Endothelial cell of umbilical vein (primary cell): ENCODE measurements around the gene SAP130. TPM values are rescaled to one million over a fixed set of nuclear protein-coding genes. Genes with fewer than 3 reads are reported as not detected.

Experiments
- BruUV-seq: library from RNA; stranded (reverse); fragments of 400-500 nt; replicated peaks from 2 replicates; lab custom pipeline; 2021; lab: Mats Ljungman, UMichigan
- CTCF ChIA-PET: fragments of 300-600, 350-600 bp; sonication (Branson Sonifier 250); formaldehyde crosslinking; loops from one replicate; lab custom pipeline; 2021; ENCODE audit warnings: antibody characterized with exemption, inconsistent platforms; lab: Charles Lee
- POLR2A ChIA-PET: fragments of 300-600, 350-600 bp; sonication (Branson Sonifier 250); formaldehyde crosslinking; loops from one replicate; lab custom pipeline; 2021; ENCODE audit warnings: antibody characterized with exemption, inconsistent platforms; lab: Charles Lee
- DNase-seq: peaks from one replicate; pipeline ENCODE4 v3.0.0-alpha.2; 2011; ENCODE audit warnings: low read depth, low spot score
- FAIRE-seq: peaks from 2 replicates; lab custom pipeline; 2011; peaks lifted over from hg19 to GRCh38; lab: Jason Lieb, UNC
- H2AFZ ChIP-seq: 2 replicates; pipeline ENCODE4 v1.6.0; 2012; ENCODE audit warnings: low read depth, low read length, control low read depth, inconsistent platforms
- H3K27ac ChIP-seq: 2 replicates; pipeline ENCODE4 v1.5.1; 2011; ENCODE audit warnings: low read depth, mild to moderate bottlenecking, control low read depth, low read length, moderate library complexity; ENCODE audit not compliant: insufficient read depth
- H3K27me3 ChIP-seq, 2 experiments: 2 replicates each; pipeline versions ENCODE4 v1.6.0 to v1.6.1; 2011; ENCODE audit warnings: low read length in 2 of 2, mixed read lengths in 1 of 2; ENCODE audit not compliant: control insufficient read depth in 2 of 2, insufficient read depth in 2 of 2
- H3K36me3 ChIP-seq, 2 experiments: 2 replicates in 1 of 2; 3 replicates in 1 of 2; pipeline ENCODE4 v1.5.1; 2011; ENCODE audit warnings: low read length in 2 of 2, mild to moderate bottlenecking in 1 of 2, moderate library complexity in 1 of 2; ENCODE audit not compliant: control insufficient read depth in 2 of 2, insufficient read depth in 2 of 2; ENCODE audit errors: extremely low read depth in 1 of 2
- H3K4me1 ChIP-seq: 3 replicates; pipeline ENCODE4 v1.5.1; 2011; ENCODE audit warnings: mild to moderate bottlenecking, low read length; ENCODE audit not compliant: control insufficient read depth, insufficient read depth; ENCODE audit errors: extremely low read depth
- H3K4me2 ChIP-seq: 2 replicates; pipeline ENCODE4 v1.6.1; 2011; ENCODE audit warnings: low read length, control low read depth, mixed read lengths; ENCODE audit not compliant: insufficient read depth
- H3K4me3 ChIP-seq, 3 experiments: fragments of 200-600 bp in 1 of 3; sonication (generic), shearing (Covaris generic) in 1 of 3; replicated peaks in 1 of 3; 2 replicates each; pipeline ENCODE4 v1.5.1; 2011 to 2016; ENCODE audit warnings: control low read depth in 3 of 3, low read length in 3 of 3, mild to moderate bottlenecking in 2 of 3, inconsistent platforms in 1 of 3, low read depth in 1 of 3, moderate library complexity in 1 of 3; ENCODE audit not compliant: insufficient read depth in 1 of 3
- H3K79me2 ChIP-seq: 2 replicates; pipeline ENCODE4 v1.6.0; 2012; ENCODE audit warnings: low read length, inconsistent platforms; ENCODE audit not compliant: control insufficient read depth, insufficient read depth
- H3K9ac ChIP-seq: replicated peaks from 2 replicates; pipeline ENCODE3; 2011; ENCODE audit warnings: low read length, control low read depth; ENCODE audit not compliant: insufficient read depth; ENCODE audit errors: extremely low read depth
- H3K9me1 ChIP-seq: replicated peaks from 3 replicates; pipeline ENCODE4 v1.6.0; 2011; ENCODE audit warnings: mild to moderate bottlenecking, low read length; ENCODE audit not compliant: control insufficient read depth, insufficient read depth; ENCODE audit errors: extremely low read depth
- H3K9me3 ChIP-seq: replicated peaks from 2 replicates; pipeline ENCODE4 v1.5.1; 2012; ENCODE audit warnings: low read length, inconsistent platforms; ENCODE audit not compliant: control insufficient read depth, insufficient read depth
- H4K20me1 ChIP-seq: replicated peaks from 2 replicates; pipeline ENCODE3; 2011; ENCODE audit warnings: mild to moderate bottlenecking, low read length; ENCODE audit not compliant: control insufficient read depth, insufficient read depth; ENCODE audit errors: extremely low read depth
- EZH2 ChIP-seq: IDR thresholded peaks from 2 replicates; pipeline ENCODE4 v1.6.1; 2012; ENCODE audit warnings: borderline replicate concordance, low read depth, mild to moderate bottlenecking, moderate library complexity, low read length, inconsistent platforms; ENCODE audit not compliant: severe bottlenecking
- FOS ChIP-seq: IDR thresholded peaks from 2 replicates; pipeline ENCODE4 v1.6.1; 2011; ENCODE audit warnings: mild to moderate bottlenecking, low read length, moderate library complexity, borderline replicate concordance; ENCODE audit not compliant: insufficient read depth
- GATA2 ChIP-seq: IDR thresholded peaks from 2 replicates; pipeline ENCODE4 v1.7.0; 2011; ENCODE audit warnings: low read depth, mild to moderate bottlenecking, moderate library complexity, mixed read lengths, low read length; ENCODE audit not compliant: insufficient read length, insufficient read depth
- JUN ChIP-seq: IDR thresholded peaks from 2 replicates; pipeline ENCODE4 v1.6.1; 2011; ENCODE audit warnings: borderline replicate concordance, low read depth; ENCODE audit not compliant: insufficient read length, insufficient read depth
- MAX ChIP-seq: IDR thresholded peaks from 2 replicates; pipeline ENCODE4 v1.6.1; 2011; ENCODE audit not compliant: insufficient read depth, insufficient read length
- MYC ChIP-seq: IDR thresholded peaks from one replicate; pipeline ENCODE4 v1.6.1; 2011; ENCODE audit warnings: mild to moderate bottlenecking, low read depth, low read length
- POLR2A ChIP-seq: IDR thresholded peaks from 2 replicates; pipeline ENCODE4 v1.6.1; 2012; ENCODE audit warnings: low read depth, mild to moderate bottlenecking, control low read depth, low read length
- POLR2AphosphoS5 ChIP-seq: IDR thresholded peaks from 2 replicates; pipeline ENCODE4 v1.6.1; 2012; ENCODE audit warnings: low read depth, mild to moderate bottlenecking, control low read depth, low read length, moderate library complexity; ENCODE audit not compliant: insufficient read depth
- dilution Hi-C: fragments of 300-500 bp; cut with MboI; formaldehyde crosslinking; loops from one replicate; pipeline ENCODE4 v1.15.0; 2019; ENCODE audit warnings: low sequenced_read_pairs; ENCODE audit not compliant: extremely low pct_ligation_motif_present
- intact Hi-C: fragments of 100-400 bp; cut with micrococcal nuclease; formaldehyde crosslinking; loops from one replicate; pipeline ENCODE4 v1.10.0; 2022
- polyA plus RNA-seq, 4 experiments: library from polyadenylated mRNA; depleted of rRNA in 3 of 4; stranded (reverse) in 3 of 4; unstranded in 1 of 4; fragments of >200 nt; gene quantifications; 2 replicates each; pipeline versions ENCODE4 v1.2.1 to v1.2.3, GENCODE V29; 2011 to 2012; ENCODE audit warnings: missing spikeins in 1 of 4
- total RNA-seq: library from RNA; stranded (reverse); gene quantifications from 2 replicates; pipeline ENCODE4 v1.2.3, GENCODE V29; 2021
- TF ChIP-seq, protein P1 (sequence below), 2 donors: IDR thresholded peaks; 1 replicate in 1 of 2; 2 replicates in 1 of 2; pipeline ENCODE4 v1.5.1; 2011; ENCODE audit warnings: low read length in 2 of 2, mild to moderate bottlenecking in 2 of 2, moderate library complexity in 2 of 2, control low read depth in 1 of 2, inconsistent platforms in 1 of 2, low read depth in 1 of 2; ENCODE audit not compliant: insufficient read depth in 1 of 2; ENCODE audit errors: extremely low read depth in 1 of 2

The SAP130 gene
- total and polyA plus RNA-seq, 2 donors (not counting 3 experiments of a cell fraction or from before 2014, with no cell fraction given): 26.8 to 34.3 TPM

- Histone ChIP-seq H2AFZ (no peak overlapping the region), H3K27ac (no peak overlapping the region), H3K27me3 (peaks cover 0 to 3% of the 10 kb centered on the region in 2 experiments), H3K4me1 (no peaks in the 10 kb centered on the region), H4K20me1 (no peaks in the 10 kb centered on the region), H3K79me2 (no peaks in the 10 kb centered on the region), H3K9me1 (no peaks in the 10 kb centered on the region), H3K4me2 (no peak overlapping the region), H3K9me3 (no peaks in the 10 kb centered on the region), H3K9ac (no peak overlapping the region), H3K36me3 (no peaks in the 10 kb centered on the region), H3K4me3 (no peak overlapping the region)
- FAIRE-seq (no peak), DNase-seq (no peak)
- no TSS peak for BruUV-seq
- dilution Hi-C loops: no loop called here
- CTCF ChIA-PET: interaction anchor here (0.7 to 0.8 kb wide), 2 partner anchors 15 to 126 kb away, joined by 3 read pairs; no protein-coding TSS in a partner anchor
- TF ChIP-seq, protein P1, sequence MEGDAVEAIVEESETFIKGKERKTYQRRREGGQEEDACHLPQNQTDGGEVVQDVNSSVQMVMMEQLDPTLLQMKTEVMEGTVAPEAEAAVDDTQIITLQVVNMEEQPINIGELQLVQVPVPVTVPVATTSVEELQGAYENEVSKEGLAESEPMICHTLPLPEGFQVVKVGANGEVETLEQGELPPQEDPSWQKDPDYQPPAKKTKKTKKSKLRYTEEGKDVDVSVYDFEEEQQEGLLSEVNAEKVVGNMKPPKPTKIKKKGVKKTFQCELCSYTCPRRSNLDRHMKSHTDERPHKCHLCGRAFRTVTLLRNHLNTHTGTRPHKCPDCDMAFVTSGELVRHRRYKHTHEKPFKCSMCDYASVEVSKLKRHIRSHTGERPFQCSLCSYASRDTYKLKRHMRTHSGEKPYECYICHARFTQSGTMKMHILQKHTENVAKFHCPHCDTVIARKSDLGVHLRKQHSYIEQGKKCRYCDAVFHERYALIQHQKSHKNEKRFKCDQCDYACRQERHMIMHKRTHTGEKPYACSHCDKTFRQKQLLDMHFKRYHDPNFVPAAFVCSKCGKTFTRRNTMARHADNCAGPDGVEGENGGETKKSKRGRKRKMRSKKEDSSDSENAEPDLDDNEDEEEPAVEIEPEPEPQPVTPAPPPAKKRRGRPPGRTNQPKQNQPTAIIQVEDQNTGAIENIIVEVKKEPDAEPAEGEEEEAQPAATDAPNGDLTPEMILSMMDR (IDR thresholded peaks at IDR 0.05; ENCODE audit: extremely low read depth in 1 of 2, insufficient read depth in 1 of 2, low read depth in 1 of 2, low read length in 2 of 2): no peak
- TF ChIP-seq POLR2AphosphoS5 (no peak), GATA2 (no peak), JUN (no peak), MYC (no peak), FOS (no peak), POLR2A (no peak), EZH2 (no peak), MAX (no peak)
- POLR2A ChIA-PET: no interaction called here
- intact Hi-C loops: no loop called here
Observed at GRCh38 chr2:127927384-127927783, 100.5 kb downstream of the SAP130 start.
